Activated CD4-positive, CD25-positive, alpha-beta regulatory T cell treated with anti-CD3 and anti-CD28 coated beads, Interleukin-2, amount 50 U/mL, for 72 hours (primary cell): ENCODE measurements around the gene OR11H12.
"Not testable (repeated sequence)": the region's sequence is repeated elsewhere in the genome, so short reads cannot be mapped to it uniquely, and the experiment has no call there.

Experiments
- DNase-seq: peaks from one replicate; pipeline ENCODE4 v3.0.0; 2021

OR11H12 gene

GRCh38 chr14:18600817-18601216 is at the start of gene OR11H12:
Gene OR11H12 (plus strand): TSS chr14:18601117. CDS start chr14:18601117, 0 bp downstream.
- not testable (repeated sequence) for DNase-seq

GRCh38 chr14:18582908-18583307 is 18.0 kb upstream of the OR11H12 start:
- not testable (repeated sequence) for DNase-seq

- DNase-seq = not testable (repeated sequence)
Observed at GRCh38 chr14:18626610-18627213, 25.8 kb downstream of the OR11H12 start.

- not testable (repeated sequence) for DNase-seq
Observed at GRCh38 chr14:18636066-18636465, 35.1 kb downstream of the OR11H12 start.

- not testable (repeated sequence) for DNase-seq
Observed at GRCh38 chr14:18638032-18638431, 37.1 kb downstream of the OR11H12 start.

- not testable (repeated sequence) for DNase-seq
Observed at GRCh38 chr14:18638785-18639184, 37.9 kb downstream of the OR11H12 start.

- not testable (repeated sequence) for DNase-seq
Observed at GRCh38 chr14:18646075-18646730, 45.3 kb downstream of the OR11H12 start.
